HG03095 (cell line): ENCODE measurements around the gene GALNT16.
A peak's percentile ranks its signal among the peaks of the same experiment; 100 is the strongest.

ENCODE experiments used
- ATAC-seq: cut with Tn5 transposase; IDR thresholded peaks from one replicate; pipeline ENCODE4 v1.9.1; 2021; ENCODE audit warnings: moderate library complexity; ENCODE audit not compliant: unreplicated experiment

The GALNT16 gene

DNA sequence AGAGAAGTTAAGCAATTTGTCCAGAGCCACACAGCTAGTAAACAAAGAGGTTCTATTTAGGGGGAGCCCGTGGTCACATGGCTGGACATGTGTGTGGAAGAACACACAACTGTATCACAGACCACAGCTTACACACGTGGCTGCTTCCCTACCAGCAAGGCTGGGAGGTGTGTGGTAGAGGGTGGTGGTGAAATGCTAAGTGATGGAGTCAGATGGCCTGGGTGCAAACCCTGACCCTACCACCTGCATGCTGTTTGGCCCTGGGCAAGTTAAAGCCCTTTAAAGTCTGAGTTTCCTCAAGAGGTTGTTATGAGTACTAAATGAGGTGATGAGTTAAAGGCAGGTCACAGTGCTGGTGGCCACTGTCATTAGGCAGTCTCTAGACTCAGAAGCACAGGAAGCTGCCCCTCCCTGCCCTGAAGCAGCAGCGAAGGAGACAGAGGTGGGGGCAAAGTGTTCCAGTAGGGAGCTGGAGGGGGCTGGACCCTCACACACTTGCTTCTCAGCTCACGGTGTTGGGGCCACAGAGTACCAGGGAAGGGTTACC lies 73.9 kb downstream of the GALNT16 start:
- no peak for ATAC-seq

DNA sequence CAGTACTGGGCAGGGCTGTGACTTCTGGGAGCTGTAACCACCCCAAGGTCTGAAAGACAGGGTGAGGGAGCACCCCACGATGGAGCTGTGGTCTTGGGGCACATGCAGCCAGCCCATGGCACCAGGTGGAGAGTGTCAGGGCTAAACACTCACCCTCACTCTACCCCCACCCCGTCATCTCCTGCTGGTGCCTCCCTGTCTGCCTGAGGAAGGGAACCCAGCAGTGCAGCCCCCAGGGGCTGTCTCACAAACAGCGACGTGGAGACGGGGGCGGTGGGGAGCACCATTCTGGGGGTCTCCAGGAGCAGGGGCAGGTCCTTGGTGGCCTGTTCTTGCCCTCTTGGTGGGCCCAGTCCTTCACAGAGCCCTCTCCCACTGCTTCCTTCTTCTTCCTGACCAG lies 74.6 kb downstream of the GALNT16 start:
- no peak for ATAC-seq

DNA sequence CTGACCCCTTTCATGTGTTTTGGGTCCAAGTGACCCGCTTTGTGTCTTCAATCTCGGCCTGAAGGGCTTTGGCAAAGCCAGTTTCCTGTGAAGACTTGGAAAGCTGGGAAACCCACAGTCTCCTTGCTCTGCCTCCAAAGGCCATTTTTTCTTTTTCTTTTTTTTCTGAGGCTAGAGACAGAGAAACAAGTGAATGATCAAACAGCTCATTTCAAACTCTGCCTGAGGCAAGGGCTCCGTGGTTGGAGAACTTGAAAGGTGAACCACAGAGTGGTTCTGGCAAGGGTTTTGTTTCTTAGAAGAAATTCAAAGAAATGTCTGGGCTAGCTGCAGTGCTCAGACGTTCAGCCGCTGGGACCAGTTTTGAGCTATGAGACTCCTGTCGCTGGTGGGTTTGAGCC lies 75.4 kb downstream of the GALNT16 start:
- ATAC-seq, result no peak

DNA sequence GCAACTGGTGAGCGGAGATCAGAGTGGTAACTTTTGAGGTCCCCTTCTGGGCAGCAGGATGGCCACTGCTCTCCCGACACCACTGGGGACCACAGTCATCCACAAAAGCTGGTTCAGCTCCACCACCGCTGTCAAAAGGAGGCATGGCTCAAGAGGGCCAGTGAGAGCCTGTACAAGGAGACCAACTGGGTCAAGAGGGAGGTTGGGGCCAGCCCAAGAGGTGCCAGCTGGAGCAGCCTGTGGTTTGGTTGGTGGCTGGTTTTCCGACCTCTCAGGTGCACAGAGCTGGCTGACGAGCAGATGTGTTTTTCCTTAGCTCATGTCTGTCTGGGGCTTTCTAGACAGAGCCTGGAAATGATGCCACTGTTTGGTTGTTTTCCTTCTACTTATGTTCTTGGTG lies 78.0 kb downstream of the GALNT16 start:
- no peak for ATAC-seq

GRCh38 chr14:69339426-69339825 lies 79.5 kb downstream of the GALNT16 start:
- ATAC-seq, result no peak

- ATAC-seq, result no peak
Measured at GRCh38 chr14:69342928-69343525, 83.1 kb downstream of the GALNT16 start.

DNA sequence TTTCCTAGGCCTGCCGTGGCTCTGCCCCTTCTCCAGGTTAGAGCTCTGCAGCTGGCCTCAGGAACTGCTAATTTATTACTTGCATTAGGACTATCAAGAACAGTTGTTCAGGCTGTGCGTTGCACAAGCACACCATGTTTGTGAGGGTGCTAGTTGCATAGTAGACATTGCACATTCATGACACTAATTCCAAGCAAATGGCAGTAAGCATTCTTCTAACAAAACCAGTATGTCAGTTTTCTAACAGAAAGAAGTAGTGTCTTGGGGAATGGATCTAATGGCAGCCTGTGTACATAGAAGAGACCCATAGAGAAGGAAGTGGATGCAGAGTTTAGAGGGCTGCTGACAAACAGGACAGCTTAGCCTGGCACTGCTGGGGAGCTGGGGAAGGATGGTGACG lies 84.2 kb downstream of the GALNT16 start:
- ATAC-seq, result no peak

DNA sequence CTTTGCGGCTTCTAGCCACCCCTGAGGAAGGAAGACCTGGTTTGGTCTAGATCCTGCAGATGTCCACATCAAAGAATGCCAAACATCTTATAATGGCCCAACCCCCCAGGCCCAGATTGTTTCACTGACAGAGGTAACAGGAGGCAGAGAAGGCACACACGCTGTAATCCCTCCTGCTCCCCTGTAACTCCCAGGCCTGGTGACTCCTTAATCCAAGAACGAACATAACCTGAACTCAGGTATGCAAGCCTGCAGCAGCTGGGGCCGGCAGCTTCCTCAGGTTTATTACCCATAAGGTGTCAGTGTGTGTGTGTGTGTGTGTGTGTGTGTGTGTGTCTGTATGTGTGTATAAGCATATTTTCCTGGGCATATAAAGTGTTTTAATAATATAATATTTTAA lies 85.4 kb downstream of the GALNT16 start:
- no peak for ATAC-seq

DNA sequence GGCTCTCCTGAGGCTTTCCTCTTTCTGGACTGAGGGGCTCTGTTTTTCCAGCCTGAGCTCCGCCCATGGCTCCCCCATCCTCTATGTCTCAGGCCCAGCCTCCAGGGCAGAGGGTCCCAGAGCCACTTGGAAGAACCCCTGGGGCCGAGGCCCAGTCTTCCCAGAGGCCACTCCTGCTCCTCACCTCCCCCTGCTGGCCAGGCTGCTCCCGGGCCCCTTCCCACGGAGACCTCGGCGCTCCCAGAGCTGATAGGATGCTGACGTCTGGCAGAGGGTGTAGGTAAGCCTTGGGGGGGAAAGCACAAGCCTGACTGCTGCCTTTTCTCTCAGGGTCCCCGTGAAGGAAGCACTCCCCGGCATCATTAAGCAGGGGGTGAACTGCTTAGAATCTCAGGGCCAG lies 86.8 kb downstream of the GALNT16 start:
- ATAC-seq, result no peak

DNA sequence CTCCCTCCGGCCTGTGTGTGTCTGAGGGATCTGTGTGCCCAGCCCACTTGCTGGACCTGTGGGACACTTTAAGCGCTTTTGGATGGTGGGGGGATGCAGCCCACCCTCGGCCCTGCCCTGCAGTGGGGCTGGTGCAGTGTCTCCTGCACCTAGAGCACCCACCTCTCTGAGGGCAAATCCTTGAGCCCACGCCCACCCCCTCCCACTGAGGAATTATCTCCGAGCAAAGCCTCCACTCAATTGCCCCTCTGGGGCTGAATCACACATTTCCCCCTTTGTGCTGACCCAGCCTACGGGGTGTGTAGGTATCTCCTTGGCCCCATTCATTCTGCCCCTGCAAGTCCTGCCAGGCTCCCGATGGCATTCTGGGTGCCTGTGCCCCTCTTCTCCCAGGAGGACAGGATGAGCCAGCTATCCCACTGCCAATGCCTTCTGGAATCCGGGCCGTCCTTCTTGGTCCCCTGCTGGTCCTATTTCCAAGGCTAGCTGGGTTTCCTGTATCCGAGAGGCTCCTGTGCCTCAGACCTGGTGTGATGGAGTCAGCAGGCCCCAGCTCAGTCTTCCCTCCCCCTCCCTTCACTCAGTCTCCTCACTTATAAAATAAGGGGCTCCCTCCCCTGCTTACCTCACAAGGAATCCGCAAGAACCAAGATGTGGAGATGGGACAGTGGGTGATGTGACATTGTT lies 89.3 kb downstream of the GALNT16 start:
- no peak for ATAC-seq

DNA sequence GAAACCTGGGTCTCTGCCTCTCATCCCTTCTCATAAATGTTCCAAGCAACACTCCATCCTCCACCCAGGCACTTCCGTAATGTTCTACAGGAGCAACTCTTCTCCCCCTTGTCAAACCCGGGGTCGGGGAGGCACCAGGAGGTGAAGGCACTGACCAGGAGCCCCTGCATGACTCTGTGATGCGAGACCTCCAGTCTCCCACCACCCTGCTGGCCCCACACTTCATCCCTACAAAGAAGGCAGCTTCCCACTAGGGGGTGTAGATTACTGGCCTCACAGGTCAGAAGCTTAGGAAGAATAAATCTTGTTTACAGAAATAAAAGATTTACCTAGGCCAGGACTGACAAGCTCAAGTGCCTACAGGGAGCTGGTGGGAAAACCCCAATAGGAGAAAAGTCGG lies 90.9 kb downstream of the GALNT16 start:
- no peak for ATAC-seq

DNA sequence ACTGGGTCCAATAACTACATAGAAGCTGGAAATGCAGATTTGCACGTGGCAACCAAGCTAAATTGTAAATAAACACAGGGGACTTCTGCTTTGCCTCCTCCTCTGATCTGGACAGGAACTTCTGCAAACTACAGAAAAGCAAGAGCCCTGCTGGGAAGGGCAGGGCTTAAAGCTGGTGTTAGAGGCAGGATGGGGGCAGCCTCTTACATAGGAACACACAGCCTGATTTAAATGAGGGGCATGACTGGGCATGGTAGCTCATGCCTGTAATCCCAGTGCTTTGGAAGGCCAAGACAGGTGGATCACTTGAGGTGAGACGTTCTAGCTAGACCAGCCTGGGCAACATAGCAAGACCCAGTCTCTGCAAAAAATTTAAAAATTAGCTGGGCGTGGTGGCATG lies 91.4 kb downstream of the GALNT16 start:
- ATAC-seq, result no peak

- no peak for ATAC-seq
Measured at GRCh38 chr14:69351911-69352310, 92.0 kb downstream of the GALNT16 start.

- ATAC-seq, result no peak
Measured at GRCh38 chr14:69353168-69353567, 93.2 kb downstream of the GALNT16 start.

DNA sequence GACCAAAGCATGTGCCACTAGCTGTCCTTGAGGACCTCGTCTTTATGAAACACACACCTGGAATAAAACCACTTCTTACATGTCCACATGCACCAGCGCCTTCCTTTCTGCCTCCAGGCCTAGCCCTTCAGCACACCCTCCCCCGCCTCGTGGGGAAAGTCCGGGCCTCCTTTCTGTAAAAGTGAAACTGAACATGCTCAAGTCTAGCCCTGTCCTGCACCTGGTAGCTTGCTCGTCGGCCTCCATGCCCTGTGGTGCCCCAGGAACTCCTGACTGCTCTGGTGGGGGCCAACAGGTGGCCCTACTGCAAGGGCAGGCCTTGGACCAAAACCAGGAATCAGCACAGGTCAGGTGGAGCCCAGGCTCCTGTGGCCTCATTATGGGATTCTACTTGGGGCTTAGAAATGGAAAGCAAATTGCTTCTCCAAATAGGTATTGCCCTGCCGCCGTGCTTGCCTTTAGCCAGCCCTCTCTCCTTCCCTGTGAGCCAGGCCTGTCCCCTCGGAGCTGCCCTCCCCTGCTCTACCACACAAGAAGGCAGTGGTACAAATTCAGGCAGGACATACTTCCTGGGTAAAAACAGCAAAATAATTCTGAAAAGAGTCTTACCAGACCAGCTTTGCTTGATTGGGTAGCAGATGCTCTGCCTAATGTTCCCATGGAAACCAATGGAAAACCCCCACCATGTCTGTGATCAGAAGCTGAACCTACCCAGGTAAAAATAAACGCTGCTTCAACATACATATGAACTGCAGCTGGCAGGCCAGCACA lies 94.6 kb downstream of the GALNT16 start:
- peak; percentile 87 for ATAC-seq

- ATAC-seq, result no peak
Measured at GRCh38 chr14:69355154-69355597, 95.2 kb downstream of the GALNT16 start.

DNA sequence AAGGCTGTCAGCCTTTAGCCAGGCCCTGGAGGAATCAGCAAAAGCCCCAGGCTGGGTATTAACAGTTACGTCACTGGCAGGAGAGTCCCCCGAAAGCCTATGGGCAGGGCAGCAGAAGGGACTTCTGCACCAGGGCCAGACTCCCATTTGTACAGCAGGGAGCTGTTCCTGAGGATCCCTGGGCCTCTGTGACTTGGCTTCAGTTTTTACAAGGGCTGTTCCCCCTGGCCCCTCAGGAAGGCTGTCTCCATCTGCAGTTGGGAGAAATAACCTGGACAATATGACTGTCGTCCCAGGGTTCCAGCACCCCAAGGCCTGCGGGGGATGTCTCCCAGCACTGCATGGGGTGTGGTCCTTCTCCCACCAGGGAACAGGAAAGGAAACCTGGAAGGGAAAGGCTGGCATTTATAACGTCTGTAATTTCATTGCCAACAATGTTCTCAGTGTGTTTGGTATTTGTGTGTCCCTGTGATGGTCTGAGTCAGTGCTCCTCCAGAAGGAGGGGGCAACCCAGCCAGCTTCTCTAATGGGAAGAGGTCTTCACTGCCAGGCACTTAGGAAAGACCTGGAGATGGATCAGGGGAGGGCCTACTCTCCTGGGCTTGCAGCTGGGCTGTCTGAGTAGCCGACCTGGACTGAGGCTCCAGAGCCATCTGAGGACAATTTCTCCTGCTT lies 95.8 kb downstream of the GALNT16 start:
- no peak for ATAC-seq

DNA sequence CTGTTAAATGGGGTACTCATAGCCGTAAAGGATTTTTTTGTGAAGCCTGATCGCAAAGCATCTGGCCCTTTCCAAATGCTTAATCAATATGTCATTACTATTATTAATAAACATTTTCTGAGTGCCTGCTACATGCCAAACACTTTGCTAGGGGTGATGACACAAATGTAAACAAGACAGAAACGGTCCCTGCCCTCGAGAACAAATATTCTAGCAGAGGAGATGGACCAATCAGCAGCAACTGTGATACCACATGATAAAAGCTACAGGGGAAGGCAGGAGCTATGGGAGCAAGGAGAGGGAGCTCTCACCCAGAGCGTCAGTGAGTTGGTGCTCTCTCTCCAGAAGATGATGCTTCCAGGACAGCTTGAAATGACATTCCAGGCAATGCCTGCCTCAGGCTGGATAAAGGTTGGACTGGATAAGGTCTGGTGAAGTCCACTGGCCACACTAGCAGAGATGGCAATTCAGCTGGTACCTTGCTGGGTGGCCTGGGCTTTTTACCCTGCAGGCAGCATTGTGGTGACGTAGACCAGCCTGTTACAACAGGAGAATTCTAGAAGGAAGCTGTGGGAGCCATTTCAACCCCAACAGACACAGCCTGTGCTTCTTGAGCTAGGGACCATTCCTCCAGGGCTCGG lies 97.1 kb downstream of the GALNT16 start:
- no peak for ATAC-seq

- ATAC-seq, result no peak
Measured at GRCh38 chr14:69357544-69358200, 97.7 kb downstream of the GALNT16 start.

- no peak for ATAC-seq
Measured at GRCh38 chr14:69358233-69358963, 98.4 kb downstream of the GALNT16 start.
